ENCODE results near the gene NDN. TPM values are rescaled to one million over a fixed set of nuclear protein-coding genes. Genes with fewer than 3 reads are reported as not detected.

Gene NDN
- total RNA-seq, 2 experiments from 2014 or later, result 1.3 to 1.6 TPM

DNA sequence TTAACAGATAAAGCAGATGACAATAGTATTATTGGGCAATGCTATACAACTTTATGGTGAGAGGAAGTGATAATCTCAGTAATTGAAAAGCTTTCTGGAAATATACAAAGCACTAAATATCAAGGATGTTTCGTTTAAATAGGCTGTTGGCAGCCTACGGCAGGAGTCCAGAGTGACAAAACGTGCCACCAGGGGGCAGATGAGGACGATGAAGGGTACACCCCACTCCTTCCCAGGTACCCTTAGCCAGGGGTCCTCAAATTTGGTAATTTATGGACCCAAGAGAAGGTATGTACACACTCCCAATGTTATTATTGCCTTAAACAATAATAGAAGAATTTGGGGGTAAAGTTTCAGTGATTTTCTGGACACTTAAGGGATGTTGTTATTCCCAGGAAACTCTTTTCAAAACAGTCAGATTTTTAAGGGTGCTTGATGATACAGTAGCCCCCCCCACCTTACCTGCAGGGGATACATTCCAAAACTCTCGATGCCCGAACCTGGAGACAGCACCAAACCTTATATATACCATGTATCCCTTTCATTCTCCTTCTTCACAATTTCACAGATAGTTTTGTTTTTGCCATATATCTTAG is 38.1 kb downstream of the NDN start:
- Mint-ChIP-seq H3K27me3 (peaks cover 5% of the 10 kb centered on the region), H3K27ac (no peak overlapping the region), H3K4me1 (no peaks in the 10 kb centered on the region), H3K9me3 (ENCODE audit: low read depth) (no peaks in the 10 kb centered on the region), H3K36me3 (no peaks in the 10 kb centered on the region), H3K4me3 (no peak overlapping the region)
- ATAC-seq, result no peak
- no peak for DNase-seq
- CTCF ChIA-PET, result no interaction called here

DNA sequence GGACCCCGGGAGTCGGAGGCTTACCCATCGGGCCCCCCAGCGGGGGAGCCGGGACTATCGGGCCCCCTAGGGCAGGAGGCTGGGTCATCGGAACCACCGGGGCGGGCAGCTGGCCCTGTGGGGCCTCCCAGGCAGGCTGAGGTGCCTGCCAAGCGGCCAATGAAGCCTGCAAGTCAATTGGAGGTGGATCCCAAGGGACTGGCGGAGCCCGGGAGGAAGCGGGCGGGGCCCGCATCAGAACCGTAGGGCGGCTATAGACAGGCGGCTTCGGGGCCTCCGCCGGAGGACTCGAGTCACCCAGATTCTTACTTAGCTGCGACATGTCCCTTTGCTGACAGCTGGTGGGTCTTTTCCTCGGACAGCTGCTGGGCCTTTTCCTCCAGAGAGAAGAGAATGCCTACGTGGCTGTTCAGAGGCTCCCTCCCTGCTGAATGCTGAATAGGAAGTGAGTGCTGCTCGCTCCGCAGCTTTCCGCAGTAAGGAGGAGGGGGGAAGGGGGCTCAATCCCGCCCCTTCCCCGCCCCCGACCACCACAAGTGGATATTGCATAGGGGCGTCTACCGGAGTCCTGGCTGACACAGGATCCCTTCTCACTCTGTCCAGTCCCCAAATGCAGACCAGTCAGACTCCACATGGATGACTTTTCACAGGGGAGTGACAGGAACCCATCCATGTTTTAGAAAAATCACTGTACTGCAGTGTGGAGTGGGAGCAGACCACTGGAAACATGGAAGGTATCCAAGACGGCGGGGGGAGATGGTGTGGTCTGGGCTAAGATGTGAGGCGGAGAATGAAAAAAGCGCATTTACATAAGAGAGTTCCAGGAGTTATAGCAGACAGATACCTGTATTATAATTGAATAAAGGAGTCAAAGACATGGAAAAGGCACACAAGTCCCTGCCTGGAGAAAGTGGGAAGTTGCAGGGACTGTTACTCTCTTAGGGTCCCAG is 39.4 kb downstream of the NDN start, which contains the start of gene MAGEL2:
Gene MAGEL2 (minus strand): TSS at position 447 of the 950 bp plus-strand sequence. CDS start 125 bp downstream, at position 322.
- no peaks in the 10 kb centered on the region for H3K9me3 Mint-ChIP-seq (ENCODE audit: low read depth)
- H3K4me1 Mint-ChIP-seq, result no peaks in the 10 kb centered on the region
- no peak within 1 kb of the TSS for H3K27ac Mint-ChIP-seq
- H3K4me3 Mint-ChIP-seq, result no peak within 1 kb of the TSS
- no peak for ATAC-seq
- H3K27me3 Mint-ChIP-seq, result peaks cover 5% of the 10 kb centered on the region
- DNase-seq, result no peak
- H3K36me3 Mint-ChIP-seq, result no peaks in the 10 kb centered on the region
- CTCF ChIA-PET, result no interaction called here

DNA sequence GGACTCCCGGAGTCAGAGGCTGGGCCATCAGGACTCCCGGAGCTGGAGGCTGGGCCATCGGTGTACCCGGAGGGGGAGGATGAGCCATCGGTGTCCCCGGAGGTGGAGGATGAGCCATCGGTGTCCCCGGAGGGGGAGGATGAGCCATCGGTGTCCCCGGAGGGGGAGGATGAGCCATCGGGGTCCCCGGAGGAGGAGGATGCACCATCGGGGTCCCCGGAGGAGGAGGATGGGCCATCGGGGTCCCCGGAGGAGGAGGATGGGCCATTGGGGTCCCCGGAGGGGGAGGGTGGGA is 40.2 kb downstream of the NDN start:
- DNase-seq (no peak), ATAC-seq (no peak)
- Mint-ChIP-seq H3K36me3 (no peaks in the 10 kb centered on the region), H3K4me3 (no peak overlapping the region), H3K9me3 (ENCODE audit: low read depth) (no peaks in the 10 kb centered on the region), H3K27ac (no peak overlapping the region), H3K27me3 (peaks cover 5% of the 10 kb centered on the region), H3K4me1 (no peaks in the 10 kb centered on the region)
- CTCF ChIA-PET, result no interaction called here

DNA sequence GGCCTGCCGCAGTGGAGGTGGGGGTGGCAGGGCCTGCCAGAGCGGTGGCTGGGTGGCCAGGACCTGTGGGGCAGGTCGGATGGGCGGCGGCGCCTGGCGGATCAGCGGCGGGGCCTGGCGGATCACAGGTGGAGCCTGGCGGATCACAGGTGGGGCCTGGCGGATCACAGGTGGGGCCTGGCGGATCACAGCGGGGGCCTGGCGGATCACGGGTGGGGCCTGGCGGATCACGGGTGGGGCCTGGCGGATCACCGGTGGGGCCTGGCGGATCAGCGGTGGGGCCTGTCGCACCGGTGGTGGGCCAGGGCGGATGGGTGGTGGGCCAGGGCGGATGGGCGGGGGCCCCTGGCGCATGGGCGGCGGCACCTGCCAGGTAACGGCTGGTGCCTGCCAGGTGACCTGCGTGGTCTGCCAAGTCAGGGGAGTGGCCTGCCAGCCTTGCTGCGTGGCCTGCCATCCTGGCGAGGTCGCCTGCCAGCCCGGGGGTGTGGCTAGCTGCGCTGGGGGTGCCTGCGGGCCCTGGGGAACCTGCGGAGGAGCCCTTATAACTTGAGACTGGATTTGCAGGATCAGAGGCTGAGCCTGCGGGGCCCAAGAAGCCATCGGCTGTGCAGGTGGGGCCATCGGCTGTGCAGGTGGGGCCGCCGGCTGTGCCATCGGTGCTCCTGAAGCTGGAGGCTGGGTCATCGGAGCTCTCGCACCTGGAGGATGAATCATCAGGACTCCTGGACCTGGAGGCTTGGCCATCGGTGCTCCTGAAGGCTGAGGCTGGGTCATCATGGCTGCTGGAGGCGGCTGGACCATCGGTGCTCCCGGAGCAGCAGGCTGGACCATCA is 40.7 kb downstream of the NDN start:
- no peaks in the 10 kb centered on the region for H3K9me3 Mint-ChIP-seq (ENCODE audit: low read depth)
- H3K27me3 Mint-ChIP-seq, result peaks cover 5% of the 10 kb centered on the region
- ATAC-seq (no peak), DNase-seq (no peak)
- H3K27ac Mint-ChIP-seq, result no peak overlapping the region
- H3K36me3 Mint-ChIP-seq, result no peaks in the 10 kb centered on the region
- no peak overlapping the region for H3K4me3 Mint-ChIP-seq
- CTCF ChIA-PET, result no interaction called here
- H3K4me1 Mint-ChIP-seq, result no peaks in the 10 kb centered on the region

DNA sequence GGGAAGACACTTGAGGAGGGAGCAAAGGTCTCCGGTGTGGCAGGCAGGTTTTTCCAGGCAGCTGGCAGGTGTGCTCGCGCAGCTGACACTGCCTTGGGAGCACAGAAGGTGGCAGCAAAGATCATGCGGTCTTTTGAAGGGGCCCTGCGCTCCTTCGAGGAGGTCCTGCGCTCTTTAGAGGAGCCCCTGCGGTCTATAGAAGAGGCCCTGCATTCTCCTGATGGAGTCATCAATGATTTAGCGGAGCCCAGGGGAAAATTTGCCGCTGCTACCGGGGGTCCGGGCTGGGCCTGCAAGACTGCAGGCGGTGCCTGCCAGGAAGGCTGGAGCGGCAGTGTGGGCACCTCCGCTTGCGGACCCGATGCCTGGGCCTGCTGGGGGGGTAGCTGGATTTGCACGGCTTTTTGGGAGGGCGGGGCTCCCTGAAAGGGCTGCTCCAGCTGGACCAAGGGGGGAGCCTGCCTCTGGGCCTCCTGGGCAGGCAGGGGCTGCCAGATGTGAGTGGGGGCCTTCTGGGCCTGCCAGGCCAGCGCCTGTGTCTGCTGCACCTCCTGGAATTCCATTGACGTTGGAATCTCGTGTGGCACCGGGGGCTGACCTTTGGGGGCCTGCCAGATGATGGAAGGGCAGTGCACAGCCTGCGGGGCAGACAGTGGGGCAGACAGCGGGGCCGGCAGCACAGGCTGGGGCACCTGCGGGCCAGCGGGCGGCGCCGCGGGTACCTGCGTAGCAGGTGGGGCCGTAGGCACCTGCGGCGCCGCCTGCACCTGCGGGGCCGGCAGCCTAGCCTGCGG is 41.5 kb downstream of the NDN start:
- H3K27me3 Mint-ChIP-seq, result peaks cover 5% of the 10 kb centered on the region
- no peaks in the 10 kb centered on the region for H3K4me1 Mint-ChIP-seq
- H3K36me3 Mint-ChIP-seq, result no peaks in the 10 kb centered on the region
- no peak overlapping the region for H3K4me3 Mint-ChIP-seq
- H3K9me3 Mint-ChIP-seq (ENCODE audit: low read depth), result no peaks in the 10 kb centered on the region
- CTCF ChIA-PET, result no interaction called here
- no peak overlapping the region for H3K27ac Mint-ChIP-seq
- DNase-seq (no peak), ATAC-seq (no peak)

DNA sequence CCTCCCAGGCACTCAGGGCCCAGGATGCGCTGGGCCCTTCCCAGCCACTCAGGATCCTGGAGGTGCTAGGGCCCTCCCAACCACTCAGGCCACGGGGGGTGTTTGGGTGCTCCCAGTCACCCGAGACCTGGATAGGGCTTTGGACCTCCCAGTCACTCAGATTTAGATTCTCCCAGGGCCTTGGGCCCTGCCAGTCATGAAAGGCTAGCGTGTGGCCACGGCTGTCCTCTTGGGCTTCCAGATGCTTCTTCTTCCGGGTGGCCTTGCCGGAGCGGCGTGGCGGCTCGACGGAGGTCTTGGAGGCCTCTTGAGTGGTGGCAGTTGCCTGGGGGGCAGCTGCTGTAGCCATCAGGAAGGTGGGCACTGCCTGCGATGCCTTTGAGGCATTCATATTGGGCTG is 42.3 kb downstream of the NDN start:
- no peak overlapping the region for H3K4me3 Mint-ChIP-seq
- H3K4me1 Mint-ChIP-seq, result no peaks in the 10 kb centered on the region
- CTCF ChIA-PET, result no interaction called here
- peaks cover 5% of the 10 kb centered on the region for H3K27me3 Mint-ChIP-seq
- ATAC-seq, result no peak
- H3K27ac Mint-ChIP-seq, result no peak overlapping the region
- H3K36me3 Mint-ChIP-seq, result no peaks in the 10 kb centered on the region
- H3K9me3 Mint-ChIP-seq (ENCODE audit: low read depth), result no peaks in the 10 kb centered on the region
- DNase-seq, result no peak

DNA sequence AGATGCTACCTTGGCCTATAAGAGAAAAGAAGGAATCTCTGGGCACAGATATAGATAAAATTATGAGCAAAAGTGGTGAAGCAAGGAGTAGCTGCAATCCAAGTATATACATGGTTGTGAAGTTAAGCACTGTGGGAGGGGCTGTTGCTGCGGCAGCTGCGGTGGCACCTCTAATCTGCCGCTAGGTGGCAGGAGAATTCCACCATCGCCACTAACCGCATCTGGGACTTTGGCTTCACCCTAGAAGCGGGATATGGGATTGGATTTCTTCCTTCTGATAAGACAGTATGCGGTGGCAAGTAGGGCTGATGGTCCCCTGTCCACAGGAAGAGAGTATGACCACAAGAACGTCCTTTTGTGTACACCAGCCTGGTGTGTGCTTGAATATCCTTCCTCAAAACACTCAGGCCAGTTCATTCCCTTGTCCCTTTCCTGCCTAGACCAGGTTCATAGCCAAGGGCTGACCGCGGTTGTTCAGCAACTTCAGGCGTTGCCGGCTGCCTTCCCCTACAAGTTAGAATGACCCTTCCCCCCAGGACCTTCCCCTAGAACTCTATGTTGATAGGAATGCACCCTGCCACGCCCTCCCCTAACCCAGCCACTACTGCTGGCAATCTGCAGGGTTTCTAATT is 44.6 kb downstream of the NDN start:
- CTCF ChIA-PET, result interaction anchor here (1.1 to 1.2 kb wide), 2 partner anchors 13 to 1866 kb away, joined by 3 read pairs; no protein-coding TSS in a partner anchor
- Mint-ChIP-seq H3K36me3 (no peaks in the 10 kb centered on the region), H3K9me3 (ENCODE audit: low read depth) (no peaks in the 10 kb centered on the region), H3K27me3 (no peaks in the 10 kb centered on the region), H3K4me3 (no peak overlapping the region), H3K4me1 (no peaks in the 10 kb centered on the region), H3K27ac (no peak overlapping the region)
- ATAC-seq (no peak), DNase-seq (peak; percentile 51)

Other genes starting within 250 kb of the NDN start
- gene GOLGA6L2, start 240.1 kb downstream of the NDN start, total RNA-seq, result not detected
- 1 to 10 TPM; 1.4 to 1.9 TPM for gene MKRN3, start 121.6 kb downstream of the NDN start, total RNA-seq
- gene MAGEL2, start 39.4 kb downstream of the NDN start, total RNA-seq, result not detected

Measured in activated CD8-positive, alpha-beta memory T cell treated with anti-CD3 and anti-CD28 coated beads, Interleukin-2, amount 10 ng/mL, durations not matched to agents 7 days and 5 days (primary cell).